GM19397 (cell line): ENCODE measurements around the gene EBF3.

ENCODE experiments used
- ATAC-seq: cut with Tn5 transposase; IDR thresholded peaks from one replicate; pipeline ENCODE4 v1.9.1; 2021; ENCODE audit warnings: mild to moderate bottlenecking, moderate library complexity; ENCODE audit not compliant: unreplicated experiment

The EBF3 gene

DNA sequence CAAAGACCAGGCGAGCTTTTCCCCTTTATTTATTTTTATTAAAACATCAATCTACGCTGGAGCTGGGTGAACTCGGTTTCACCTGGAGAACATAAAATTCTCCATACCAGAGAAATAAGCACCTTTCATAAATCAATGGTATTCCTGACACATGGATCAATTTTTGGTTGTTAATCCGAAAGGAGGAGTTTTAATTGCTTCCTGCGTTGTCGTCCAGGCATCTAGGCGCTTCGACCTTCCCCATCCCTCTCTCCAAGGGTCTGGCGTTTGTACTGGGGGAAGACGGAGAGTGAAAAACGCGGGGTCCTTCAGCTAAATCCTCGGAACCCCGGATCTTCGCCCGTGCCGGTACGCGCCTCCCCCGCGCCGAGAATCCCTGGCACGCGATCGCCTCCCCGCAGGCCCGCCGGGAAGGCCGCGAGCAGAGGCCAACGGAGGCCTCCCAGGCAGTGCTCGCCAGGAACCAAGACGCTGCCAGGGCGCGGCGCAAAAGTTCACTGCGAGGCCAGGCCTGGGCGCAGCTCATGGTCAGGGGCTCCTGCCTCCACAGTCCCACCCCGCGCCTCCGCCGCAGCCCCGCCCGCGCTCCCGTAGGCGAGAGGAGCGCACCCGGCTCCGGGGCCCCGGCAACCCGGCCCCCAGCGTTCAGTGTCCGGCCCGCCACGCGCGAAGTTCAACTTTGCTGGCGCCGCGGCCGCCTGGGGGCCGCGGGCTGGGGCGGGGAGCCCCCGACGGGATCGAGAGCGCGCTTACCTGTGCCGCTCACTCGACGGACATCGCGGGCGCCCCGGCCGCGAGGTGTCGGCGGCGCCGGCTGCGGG, 8.3 kb upstream of the EBF3 start:
- no peak for ATAC-seq

DNA sequence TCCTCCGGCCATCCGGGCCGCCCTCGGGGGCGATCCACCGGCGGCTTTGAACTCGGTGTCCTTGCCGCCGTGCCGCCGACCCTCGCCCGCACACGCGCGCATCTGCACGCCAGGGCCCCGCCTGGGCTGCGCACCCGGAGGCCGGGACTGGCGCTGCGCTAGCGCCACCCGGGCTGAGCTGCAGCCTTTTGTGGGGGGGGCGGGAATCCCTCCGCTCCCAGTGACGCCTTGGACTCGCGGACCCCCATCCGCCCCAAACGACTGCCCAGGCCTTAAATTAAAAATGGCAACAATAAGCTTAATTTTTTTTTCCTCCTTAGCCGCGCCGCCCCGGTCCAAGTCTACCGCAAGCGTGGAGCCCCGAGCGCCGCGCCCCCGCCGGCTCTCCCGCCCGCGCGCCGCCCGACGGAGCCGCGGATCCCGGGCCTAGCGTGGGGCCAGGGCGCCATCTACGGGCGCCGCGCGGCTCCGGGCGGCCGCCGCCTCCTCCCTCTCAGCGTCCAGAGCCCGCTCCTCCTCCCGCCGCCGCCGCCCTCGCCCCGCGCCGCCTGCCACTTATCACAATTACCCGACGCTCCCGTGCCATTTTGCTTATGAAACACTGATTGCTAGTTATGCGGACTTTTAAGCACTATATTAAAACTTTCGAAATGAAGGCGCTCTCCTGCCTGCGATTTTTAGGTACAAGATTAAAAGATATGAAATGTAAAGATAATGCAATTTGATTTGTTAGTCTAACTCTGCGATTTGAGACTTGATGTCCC, 7.5 kb upstream of the EBF3 start:
- no peak for ATAC-seq

DNA sequence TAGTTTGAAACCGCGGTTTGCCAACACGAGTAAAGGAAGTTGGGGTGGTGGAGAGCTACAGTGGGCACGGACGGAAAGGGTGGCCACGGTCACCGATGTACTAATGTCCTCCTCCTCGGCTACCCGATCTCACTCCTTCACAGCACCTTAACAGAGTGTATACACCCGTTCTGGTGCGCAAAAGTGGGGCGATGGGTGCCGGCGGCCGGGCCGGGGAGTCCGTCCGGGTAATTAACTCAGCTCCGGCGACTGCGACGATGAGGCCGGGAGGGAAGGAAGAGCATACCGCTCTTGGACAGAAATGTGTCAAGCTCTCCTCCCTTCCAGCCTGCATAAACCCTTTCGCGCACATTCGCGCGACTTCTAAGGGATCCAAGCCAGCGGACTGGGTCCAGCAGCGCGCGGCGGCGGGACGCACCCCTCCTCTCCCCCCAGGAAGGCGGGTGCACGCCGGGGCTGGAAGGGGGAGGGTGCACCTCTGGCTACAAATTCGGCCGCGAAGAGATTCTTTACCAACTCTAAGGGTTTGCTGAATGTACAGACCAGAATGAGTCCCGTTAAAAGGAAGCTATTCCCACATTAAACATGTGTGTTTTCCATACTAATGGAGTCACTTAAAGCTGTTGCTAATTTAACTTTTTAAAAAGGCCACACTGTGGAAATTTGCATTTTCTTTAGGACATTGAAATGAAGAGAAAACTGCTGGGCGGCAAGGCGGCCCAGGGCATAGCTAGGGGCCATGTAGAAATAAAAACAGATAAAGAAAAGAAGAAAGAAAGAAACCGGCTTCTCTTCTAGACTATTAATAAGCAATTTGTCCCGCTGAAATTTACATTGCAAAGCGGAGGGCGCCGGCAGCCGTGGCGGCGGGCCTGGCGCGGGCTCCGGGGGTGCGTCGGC, 6.6 kb upstream of the EBF3 start:
- ATAC-seq: no peak

DNA sequence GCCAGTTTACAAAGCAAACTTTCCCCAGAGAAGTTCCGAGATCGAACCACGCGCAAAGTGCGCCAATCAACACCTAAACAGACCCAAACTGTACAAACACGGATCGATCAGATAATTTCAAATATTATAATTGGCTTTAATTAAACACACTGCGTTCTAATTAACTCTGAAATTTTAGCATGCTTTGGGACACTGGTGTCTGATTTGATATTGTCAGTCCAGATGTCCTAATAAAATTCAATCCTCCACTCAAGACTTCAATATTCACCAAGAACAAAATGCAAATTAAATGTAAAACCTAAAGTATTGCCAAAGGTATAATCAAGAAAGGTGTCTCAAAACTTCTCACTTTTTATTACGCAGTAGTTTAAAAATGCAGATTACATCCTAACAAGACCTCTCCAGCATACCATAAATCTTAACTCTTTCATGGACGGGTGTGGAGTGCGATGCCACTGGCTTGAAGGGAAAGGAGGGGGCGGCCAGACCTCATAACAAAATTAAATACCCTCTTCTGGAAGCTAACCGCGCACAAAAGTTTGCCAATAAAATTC, 5.9 kb upstream of the EBF3 start:
- no peak for ATAC-seq

DNA sequence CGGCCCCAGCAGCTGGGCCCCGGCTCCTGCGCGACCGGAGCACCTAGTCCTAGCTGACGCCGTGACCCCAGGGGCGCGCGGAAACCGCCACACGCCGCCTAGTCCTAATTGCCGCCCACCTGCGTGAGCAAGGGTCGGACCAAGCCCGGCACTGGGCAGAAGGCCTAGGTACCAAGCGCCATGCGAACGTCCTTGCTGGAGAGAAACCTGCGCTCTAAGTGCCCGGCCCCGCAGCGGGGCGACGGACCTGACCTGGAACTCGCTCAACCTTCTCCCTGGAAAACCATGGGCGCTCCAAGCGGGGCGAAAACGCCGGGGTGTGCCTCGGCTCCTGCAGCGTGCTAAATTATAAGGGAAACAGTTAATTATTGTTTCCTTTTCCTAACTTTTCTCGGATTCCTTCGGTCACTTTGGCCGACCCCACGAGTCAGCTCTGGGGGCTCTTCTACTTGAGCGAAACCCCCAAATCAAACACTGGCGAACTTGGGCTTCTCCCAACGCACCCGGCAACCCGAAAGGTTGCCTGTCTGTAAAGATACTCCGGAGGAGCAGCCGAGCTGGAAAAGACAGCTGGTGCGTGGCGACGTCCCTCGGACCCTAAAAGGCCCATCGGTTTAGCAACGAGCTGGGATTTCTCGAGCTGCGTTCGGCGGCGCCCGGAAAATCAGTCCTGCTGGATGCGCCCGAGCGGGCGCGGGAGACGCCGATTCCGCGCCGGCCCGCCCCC, 5.3 kb upstream of the EBF3 start:
- no peak for ATAC-seq

DNA sequence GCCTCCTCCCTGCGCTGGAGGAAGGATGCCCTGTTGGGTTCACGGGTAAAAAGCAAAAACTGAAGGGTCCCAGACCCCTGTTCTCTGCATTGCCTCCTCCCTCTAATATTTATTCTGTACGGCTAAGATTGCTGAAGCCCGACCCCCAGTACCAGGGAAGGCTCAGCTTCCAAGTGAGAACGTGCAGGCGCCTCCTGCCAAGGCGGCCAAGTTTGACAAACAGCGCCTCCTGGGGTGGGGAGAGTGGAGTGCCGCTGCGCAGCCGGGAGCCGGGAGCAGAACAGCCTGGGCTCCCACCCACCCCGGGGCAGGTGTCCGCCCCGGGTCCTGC, 4.7 kb upstream of the EBF3 start:
- ATAC-seq: no peak

DNA sequence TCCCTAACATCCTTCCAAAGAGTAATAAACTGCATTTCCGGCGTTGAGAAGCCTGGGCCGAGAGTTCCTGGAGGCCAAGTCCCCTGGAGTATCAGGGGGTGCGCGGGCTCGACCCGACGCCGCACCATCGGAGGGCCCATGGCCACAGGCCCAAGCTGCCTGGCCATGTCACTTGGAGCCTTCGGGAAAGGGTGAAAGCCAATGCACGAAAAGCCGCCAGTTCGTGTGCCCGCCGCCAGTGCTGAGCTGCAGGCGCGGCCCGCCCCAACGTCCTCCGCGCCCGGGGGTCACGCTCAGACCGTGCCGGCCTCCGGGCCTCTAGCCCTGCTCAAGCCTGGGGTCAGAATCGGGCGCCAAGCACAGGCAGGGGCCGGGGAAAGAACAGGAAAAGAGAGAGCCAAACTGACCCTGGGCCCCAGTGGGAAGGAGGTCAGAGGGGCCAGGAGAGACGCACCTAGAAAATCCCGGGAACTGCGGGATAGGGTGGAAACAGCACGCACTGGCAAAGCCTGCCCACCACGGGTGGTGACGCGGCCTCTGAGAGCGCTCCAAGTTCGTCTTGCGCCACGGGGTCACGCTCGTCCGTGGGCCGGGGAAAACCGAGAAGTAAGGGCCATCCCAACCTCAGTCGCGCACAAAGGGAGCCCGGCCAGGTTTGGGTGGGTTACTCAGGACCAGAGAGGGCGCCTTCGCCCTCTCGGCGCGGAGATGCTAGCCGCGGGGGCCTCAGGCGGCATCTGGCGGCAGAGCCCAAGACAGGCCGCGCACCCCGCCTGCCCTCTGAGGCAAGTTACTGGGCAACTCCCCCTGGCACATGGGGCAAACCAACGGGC, 4.2 kb upstream of the EBF3 start:
- no peak for ATAC-seq

DNA sequence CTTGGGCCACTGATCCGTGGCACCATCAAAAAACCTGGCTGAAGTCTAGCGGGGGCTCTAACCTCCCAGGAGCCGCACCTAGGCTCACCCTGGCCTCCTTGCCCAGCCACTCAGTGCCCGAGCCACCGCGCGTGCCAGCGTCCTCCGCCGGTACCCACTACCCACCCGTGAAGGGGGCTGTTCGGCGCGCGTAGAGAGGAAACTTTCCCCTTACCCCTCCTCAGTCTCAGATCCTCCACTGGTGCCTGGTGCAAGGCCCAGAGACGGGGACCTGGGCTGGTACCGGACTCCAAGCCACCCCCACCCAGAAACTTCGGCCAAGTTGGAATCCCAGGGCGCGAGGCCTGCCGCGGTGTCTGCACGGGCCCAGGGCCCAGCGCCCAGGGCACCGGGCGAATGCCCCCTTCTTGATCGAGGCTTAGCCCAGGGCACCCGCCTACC, 3.5 kb upstream of the EBF3 start:
- no peak for ATAC-seq

DNA sequence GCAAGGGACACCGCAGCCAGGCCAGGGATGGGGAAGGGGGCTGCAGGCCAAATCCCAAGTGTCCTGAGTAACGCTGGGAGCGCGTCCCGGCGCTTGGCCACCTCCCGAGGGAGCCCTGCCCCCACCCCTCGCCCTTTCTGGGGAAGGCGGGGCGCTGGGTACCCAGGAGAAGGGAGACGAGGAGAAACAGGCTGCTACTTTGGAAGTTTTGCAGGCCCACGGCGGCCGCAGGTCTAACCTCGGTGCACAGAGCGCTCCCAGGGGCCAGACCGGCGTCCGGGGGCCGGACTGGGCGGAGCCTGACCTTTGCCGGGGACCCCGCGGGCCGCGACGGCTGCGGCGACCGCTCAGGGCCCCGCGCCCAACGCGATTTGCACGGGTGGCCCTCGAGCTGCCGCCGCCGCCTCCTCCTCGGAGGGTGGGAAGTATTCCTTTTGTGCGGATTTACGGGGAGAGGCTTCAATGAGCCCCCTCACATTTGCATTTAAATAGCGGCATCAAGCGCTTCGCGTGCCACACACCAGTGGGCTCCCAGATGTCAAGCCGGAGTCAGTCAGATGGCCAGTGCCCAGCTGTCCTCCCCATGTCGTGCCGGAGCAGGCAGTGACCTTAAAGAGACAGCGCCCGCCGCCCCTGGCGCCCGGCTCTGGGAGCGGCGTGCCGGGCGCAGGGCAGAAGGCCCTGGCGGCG, 3.0 kb upstream of the EBF3 start:
- ATAC-seq: no peak

DNA sequence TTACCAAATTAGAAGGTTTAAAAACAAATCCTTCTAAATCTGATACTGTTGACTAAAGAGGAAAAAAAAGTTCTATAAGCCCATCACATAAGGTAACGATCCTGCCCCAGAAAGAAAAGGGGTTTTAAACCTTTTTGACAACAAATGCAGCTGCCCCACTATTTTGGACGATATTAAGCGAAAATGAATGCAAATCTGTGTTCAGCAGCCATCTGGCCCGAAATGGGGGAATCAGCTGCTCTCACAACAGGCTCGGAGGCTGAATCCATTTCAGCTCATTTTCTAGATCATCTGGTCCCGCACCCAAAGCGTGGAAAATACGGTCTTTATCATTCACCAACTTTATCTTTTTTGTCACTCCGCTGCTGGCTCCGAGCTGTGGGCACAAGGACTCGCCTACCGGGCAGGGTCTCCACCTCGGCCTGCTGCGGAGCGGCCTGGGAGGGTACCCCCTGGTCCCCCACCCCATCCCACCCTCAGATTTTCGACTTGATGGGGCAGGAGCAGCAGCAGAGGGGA, 2.4 kb upstream of the EBF3 start:
- no peak for ATAC-seq

DNA sequence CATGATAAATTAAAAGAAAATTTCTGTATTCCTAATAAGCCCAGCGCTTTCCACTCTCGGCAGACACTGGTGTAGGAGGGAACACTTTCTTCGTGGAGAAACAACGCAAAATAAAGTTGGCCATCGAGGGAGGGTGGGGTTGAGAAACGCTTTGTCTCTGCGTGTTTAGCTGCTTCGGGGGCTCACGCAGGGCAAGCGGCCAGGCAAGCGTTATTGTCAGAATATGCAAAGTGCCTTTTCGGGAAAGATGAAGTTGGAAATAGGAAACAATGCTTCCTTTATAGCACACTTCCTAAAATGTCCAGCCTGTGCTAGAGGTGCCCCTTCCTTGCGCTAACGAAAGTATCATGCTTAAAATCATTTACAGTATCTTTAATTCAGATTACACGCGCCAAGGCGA, 1.9 kb upstream of the EBF3 start:
- no peak for ATAC-seq

DNA sequence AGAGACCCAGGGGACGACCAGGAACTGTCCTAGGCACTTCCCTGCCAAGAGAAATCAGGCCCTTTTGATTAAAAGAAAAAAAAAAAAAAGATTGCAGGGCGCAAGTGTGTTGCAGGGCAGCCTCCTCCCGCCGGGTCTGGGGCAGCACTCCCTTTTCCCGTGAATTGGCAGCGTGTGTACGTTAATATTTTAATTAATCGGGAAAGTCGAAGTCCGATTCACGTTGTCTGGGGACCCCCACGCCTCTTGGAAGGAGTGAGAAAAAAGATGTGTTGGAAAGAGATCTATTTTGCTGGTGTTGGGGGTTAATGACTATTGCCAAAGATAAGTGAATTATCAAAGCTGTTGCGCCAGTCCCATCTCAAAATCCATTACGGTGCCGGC, 1.3 kb upstream of the EBF3 start:
- no peak for ATAC-seq

DNA sequence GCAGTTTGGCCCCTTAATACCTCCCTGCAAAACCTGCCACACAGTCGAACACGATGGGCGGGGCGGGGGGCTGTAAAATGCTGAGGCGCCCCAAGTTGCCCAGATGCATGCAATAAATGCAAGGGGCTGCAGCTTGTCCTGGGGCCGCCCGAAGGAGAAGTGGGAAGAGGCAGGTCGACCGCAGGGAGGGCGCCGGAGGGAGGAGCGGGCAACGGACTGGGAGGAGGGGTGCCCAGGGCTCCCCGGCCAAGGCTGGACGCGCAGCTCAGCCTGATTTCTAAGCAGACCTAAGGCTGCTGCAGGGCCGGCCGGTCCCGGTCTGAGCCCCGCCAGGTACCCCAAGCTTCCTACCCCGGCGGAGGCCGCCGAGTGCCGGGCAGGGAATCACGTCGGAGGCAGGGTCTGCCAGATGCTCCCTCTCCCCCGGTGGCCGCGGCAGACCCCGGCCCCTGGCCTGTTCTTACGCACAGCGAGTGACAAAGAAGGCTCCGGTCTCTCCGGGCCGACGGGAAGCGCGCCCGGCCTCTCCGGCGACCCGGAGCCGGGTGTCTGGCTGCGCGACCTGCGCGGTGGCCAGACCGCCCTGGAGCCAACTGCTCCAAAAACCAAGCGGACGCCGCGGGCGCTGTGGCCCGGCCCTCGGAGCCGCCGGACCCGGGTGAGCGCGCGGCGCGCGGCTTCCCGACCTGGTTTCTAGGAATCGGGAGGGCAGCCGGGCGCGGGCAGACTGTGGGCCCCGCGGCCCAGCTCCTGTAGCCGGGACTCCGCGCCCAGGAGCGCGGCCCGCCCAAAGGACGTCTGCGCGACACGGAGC, 744 bp upstream of the EBF3 start:
- no peak for ATAC-seq

DNA sequence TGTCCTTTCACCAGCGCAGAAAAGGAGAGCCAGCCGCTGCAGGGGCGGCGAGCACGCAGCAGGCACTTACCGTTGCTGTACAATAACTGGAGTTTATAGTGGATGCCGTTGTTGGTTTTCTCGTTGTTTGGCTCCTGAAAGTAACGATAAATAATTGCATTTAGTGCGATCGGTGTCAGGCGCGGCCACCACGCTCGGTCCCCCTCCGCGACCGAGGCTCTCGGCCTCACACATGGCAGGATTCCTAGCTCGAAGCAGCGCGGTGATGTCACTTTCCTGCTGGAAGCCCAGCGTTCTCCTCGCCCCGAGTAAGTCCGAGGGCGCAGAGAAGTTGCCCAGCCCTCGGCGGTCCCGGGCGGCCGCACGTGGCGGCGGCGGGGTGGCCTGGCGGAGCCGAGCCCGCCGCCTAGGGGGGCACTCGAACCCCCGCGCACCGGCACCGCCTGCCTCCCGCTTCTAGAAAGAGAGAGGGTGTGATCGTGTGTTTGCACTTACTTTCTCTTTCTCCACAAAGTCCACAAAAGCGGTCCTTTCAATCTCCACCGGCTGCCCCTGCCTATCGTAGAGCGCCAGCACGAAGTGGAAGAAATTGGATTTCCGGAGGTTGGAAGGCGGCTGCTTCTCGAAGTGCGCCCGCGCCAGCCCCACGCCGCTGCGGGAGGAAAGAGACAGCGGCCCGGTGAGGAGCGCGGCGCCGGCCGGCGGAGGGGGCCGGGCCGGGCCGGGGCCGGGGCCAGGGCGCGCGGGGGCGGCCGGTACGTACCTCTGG, 1.0 kb downstream of the EBF3 start:
- no peak for ATAC-seq

DNA sequence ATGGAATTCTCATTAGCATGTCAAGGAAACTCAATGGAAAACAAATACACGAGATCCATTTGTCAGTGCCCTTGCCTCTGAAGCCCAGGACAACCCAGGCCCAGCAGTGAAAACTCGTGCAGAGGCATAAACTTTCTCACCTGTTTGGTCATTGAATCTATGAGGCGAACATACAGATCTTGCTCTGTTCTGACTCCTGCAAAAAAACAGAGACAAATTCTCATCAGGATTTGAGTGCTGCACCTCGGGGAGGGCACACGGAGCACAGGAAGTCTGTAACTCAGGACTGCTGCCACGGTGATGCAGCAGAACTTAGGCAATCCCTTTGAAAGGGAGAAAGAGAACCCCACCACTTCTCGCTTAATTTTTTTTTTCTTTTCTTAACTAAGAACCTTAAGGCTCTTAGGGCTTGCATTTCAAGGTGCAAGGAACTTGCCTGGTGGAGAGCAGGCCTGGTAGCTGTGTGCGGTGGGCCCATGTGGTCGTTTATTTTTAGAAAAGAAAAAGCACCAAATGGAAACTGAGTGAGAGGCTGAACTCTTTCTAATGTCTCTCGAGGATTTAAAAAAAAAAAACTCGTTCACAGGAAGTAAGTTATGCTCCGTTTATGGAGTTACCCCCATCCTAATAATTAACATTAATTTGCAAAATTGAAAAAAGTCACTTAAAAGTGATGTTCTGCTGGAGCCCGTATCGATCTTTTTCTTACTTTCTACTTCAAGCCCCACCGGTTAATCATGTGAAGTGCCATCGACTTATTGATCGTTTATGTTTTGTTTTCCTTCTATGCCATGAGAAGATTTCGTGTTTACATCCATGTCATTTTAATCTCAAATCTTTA, 1.8 kb downstream of the EBF3 start:
- ATAC-seq: no peak

DNA sequence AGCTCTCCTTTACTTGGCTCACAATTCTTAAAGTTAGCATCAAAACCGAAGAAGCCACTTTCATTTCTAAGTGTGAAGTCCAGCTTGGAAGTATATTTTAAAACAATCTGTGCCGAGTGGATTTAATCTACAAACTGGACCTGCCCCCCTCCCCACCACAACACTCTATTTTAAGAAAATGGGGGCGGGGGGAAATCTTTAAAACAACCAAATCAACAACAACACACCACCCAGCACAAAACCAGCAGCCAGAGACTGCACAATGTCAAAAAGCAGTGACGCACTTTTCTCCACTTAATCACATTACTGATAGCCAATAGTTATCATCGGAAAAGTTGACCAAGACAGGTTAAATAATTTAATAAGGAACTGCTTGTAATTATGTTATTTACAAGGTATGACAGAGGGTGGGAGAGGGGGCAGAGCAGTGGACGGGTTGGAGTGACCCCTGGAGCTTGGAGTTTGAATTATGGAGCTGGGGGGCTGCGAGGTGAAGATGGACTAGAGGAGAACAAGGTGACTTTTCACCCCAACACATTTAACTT, 2.8 kb downstream of the EBF3 start:
- ATAC-seq: no peak
